ENCODE measurements around the gene MRPL18.

- TF ChIP-seq POLR2AphosphoS5 (IDR thresholded peaks at IDR 0.05), result no peak
- no peak for TF ChIP-seq CTCF (IDR thresholded peaks at IDR 0.05)
- no peak for TF ChIP-seq POLR2A (IDR thresholded peaks at IDR 0.05)
Observed at GRCh38 chr6:159823953-159824352, 33.7 kb downstream of the MRPL18 start.
